ENCODE results near the gene EXOSC6. TPM values are rescaled to one million over a fixed set of nuclear protein-coding genes. Genes with fewer than 3 reads are reported as not detected.
"Not testable (repeated sequence)": the region's sequence is repeated elsewhere in the genome, so short reads cannot be mapped to it uniquely, and the experiment has no call there.

The EXOSC6 gene
- polyA plus RNA-seq, 6 donors from 2014 or later = 8.1 to 24.6 (median 12.2) TPM

DNA sequence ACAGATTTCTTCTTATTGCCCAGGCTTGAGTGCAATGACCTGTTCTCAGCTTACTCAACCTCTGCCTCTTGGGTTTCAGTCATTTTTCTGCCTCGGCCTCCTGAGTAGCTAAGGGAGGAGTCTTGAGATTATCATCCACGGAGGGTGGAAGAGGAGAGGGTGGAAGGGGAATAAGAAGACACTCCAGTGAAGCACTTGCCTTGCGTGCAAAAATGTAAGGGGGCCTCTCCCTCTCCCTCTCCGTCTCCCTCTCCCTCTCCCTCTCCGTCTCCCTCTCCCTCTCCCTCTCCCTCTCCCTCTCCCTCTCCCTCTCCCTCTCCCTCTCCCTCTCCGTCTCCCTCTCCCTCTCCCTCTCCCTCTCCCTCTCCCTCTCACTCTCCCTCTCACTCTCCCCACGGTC is 48.2 kb downstream of the EXOSC6 start:
- H3K27ac Mint-ChIP-seq, H3K4me1 Mint-ChIP-seq, H3K4me3 Mint-ChIP-seq: not testable (repeated sequence)

DNA sequence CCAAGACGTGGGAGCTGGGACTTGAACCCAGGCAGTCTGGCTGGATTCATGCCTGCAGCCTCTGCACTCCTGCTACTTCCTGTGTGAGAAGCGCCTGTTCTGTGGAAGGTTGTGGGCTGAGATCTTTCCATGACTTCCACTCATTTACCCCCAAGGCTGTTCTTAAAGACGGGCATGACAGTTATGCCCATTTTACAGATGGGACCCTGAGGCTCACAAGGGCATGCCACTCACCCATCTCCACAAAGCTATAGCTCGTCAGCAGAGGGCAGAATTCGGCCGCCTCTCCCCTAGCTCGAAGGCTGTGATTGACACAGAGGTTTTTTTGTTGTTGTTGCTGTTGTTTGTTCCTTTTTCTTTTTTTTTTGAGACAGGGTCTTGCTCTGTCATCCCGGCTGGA is 51.7 kb downstream of the EXOSC6 start:
- H3K27ac Mint-ChIP-seq = peak overlapping the region in 1 of 6 donors; percentile 63
- not testable (repeated sequence) for DNase-seq; H3K4me1 Mint-ChIP-seq; ATAC-seq (ENCODE audit: low read depth in 2 of 2); H3K27me3 Mint-ChIP-seq; H3K9me3 Mint-ChIP-seq; H3K4me3 Mint-ChIP-seq; H3K36me3 Mint-ChIP-seq

More for the DNA sequence above, 48.2 kb downstream of the EXOSC6 start:
- not testable (repeated sequence) for DNase-seq; H3K27me3 Mint-ChIP-seq; ATAC-seq (ENCODE audit: low read depth in 2 of 2); H3K9me3 Mint-ChIP-seq; H3K36me3 Mint-ChIP-seq

DNA sequence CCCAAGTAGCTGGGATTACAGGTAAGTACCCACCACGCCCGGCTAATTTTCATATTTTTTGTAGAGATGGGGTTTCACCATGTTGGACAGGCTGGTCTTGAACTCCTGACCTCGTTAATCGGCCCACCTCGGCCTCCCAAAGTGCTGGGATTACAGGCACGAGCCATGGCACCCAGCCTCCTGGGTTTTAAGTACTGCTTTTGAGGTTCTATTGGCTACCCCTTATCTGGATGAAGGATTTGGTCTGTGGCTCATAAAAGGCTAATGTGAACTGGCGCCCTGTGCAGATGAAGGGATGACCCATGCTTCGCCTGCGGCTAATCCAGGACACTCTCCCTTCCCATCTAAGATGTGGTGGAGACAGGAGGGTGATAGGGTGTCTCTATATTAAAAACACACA is 52.6 kb downstream of the EXOSC6 start:
- not testable (repeated sequence) for H3K4me3 Mint-ChIP-seq; H3K36me3 Mint-ChIP-seq; H3K4me1 Mint-ChIP-seq; DNase-seq; H3K27me3 Mint-ChIP-seq; H3K27ac Mint-ChIP-seq; H3K9me3 Mint-ChIP-seq; ATAC-seq (ENCODE audit: low read depth in 2 of 2)

DNA sequence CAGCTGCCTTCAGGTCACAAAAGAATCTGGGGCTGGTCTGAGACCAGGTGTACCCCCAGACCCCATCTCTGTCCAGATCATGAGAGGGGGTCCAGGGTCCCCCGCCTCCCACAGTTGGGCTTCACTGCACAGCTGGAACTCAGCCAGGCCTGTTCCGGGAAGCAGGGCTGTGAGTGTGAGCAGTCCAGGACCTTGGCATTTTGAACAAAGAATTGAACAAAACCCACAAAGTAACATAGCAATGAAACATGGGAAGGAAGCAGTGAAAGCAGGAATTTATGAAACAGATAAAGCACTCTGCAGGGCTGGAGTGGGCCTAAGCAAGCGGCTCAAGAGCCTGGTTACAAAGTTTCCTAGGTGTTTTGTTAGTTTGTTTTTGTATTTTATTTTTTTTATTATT is 53.1 kb downstream of the EXOSC6 start:
- DNase-seq; H3K36me3 Mint-ChIP-seq; H3K27ac Mint-ChIP-seq; H3K9me3 Mint-ChIP-seq; ATAC-seq (ENCODE audit: low read depth in 2 of 2); H3K4me3 Mint-ChIP-seq; H3K27me3 Mint-ChIP-seq; H3K4me1 Mint-ChIP-seq: not testable (repeated sequence)

DNA sequence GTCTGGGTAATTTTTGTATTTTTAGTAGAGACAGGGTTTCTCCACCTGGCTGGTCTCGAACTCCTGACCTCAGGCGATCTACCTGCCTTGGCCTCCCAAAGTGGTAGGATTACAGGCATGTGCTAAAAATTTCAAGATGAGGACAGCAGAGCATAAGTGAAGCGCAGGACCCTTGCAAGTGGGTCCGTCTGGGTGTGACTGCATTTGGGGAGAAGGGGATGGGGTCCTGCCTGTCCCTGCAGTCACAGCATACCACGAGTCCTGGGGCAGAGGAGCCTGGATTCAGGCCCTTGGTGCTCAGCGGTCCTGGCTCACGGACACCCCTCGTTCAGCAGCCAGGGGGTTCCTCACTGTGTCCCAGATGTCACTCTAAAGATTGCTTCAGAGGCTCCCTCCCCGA is 53.5 kb downstream of the EXOSC6 start:
- H3K36me3 Mint-ChIP-seq = not testable (repeated sequence)

GRCh38 chr16:70197611-70198010 is 54.1 kb downstream of the EXOSC6 start:
- DNase-seq; H3K36me3 Mint-ChIP-seq; H3K27me3 Mint-ChIP-seq; H3K9me3 Mint-ChIP-seq; ATAC-seq (ENCODE audit: low read depth in 2 of 2); H3K4me1 Mint-ChIP-seq; H3K27ac Mint-ChIP-seq: not testable (repeated sequence)
- peak overlapping the region in 1 of 8 donors; percentile 3 for H3K4me3 Mint-ChIP-seq

More for the DNA sequence above, 53.5 kb downstream of the EXOSC6 start:
- H3K9me3 Mint-ChIP-seq; DNase-seq; H3K4me3 Mint-ChIP-seq; ATAC-seq (ENCODE audit: low read depth in 2 of 2); H3K4me1 Mint-ChIP-seq; H3K27me3 Mint-ChIP-seq: not testable (repeated sequence)
- H3K27ac Mint-ChIP-seq = peak overlapping the region in 1 of 6 donors; percentile 20

Other genes with a start within 250 kb of the EXOSC6 start
- 10 to 100 TPM in 1 of 6 donors, 1 to 10 TPM in 5; 2.3 to 16.4 (median 7.0) TPM for gene PDPR, start 137.6 kb downstream of the EXOSC6 start, polyA plus RNA-seq (ENCODE audit: low read depth in 6 of 6)
- not detected for gene CLEC18C, start 78.2 kb downstream of the EXOSC6 start, polyA plus RNA-seq (ENCODE audit: low read depth in 6 of 6)
- 10 to 100 TPM; 24.6 to 42.7 (median 28.8) TPM for gene AARS1, start 37.6 kb upstream of the EXOSC6 start, polyA plus RNA-seq (ENCODE audit: low read depth in 6 of 6)
- gene DDX19B, start 47.2 kb upstream of the EXOSC6 start, polyA plus RNA-seq (ENCODE audit: low read depth in 6 of 6) = 10 to 100 TPM; 33.8 to 54.6 (median 37.8) TPM
- gene DDX19A, start 95.0 kb upstream of the EXOSC6 start, polyA plus RNA-seq (ENCODE audit: low read depth in 6 of 6) = 10 to 100 TPM; 30.4 to 45.7 (median 38.0) TPM
- gene ST3GAL2, start 187.2 kb upstream of the EXOSC6 start, polyA plus RNA-seq (ENCODE audit: low read depth in 6 of 6) = 10 to 100 TPM; 12.7 to 28.7 (median 22.3) TPM
- 1 to 10 TPM; 2.5 to 5.8 (median 4.7) TPM for gene FCSK, start 202.7 kb upstream of the EXOSC6 start, polyA plus RNA-seq (ENCODE audit: low read depth in 6 of 6)